Measurements from ENCODE around the gene FOXP1. TPM values are rescaled to one million over a fixed set of nuclear protein-coding genes. Genes with fewer than 3 reads are reported as not detected.

FOXP1 gene
- total and polyA plus RNA-seq, 12 donors: 4.8 to 56.0 (median 43.8) TPM

DNA sequence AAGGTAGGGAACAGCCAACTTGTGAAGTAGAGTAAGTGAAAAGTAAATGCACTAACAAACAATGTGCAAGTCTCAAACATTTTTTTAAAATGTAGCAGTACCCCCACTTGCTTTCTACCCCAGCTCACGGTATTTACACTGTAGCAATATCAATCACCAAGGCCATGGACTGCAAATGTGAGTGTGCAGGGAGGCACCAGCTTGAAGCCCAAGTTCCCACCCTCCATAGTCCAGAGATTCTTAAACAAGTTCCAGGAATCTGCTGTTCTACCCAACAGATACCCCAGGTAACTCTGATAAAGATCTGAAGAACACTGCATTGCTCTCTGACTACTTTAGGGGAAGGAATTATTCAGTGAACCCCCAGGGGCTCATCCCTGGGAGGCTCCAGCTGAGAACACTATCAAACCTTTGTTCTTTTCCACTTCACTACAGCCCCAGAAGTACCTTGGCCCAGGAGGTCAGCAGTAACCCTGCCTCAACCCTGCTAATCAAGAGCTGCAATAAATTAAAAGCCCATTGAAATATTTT lies 86.1 kb downstream of the FOXP1 start:
- H3K9me3 ChIP-seq: no peaks in the 10 kb centered on the region
- 92 to 95% methylated on average over 1 of the region's 1 CpG for WGBS, 2 donors
- H3K27me3 ChIP-seq: no peaks in the 10 kb centered on the region
- peaks cover 0 to 44% (median 40%) of the 10 kb centered on the region in 9 donors for H3K4me1 ChIP-seq
- peaks cover 0 to 10% (median 0%) of the 10 kb centered on the region in 9 donors for H3K36me3 ChIP-seq
- H3K4me3 ChIP-seq: no peak overlapping the region
- ATAC-seq (peak in 1 of 8 donors; percentile 29), DNase-seq (no peak)
- H3K27ac ChIP-seq: peak overlapping the region in 5 of 10 donors; percentile 25 to 80 (median 63)
- intact Hi-C loops (cut with DNase I): no loop called here
- TF ChIP-seq, protein P1, sequence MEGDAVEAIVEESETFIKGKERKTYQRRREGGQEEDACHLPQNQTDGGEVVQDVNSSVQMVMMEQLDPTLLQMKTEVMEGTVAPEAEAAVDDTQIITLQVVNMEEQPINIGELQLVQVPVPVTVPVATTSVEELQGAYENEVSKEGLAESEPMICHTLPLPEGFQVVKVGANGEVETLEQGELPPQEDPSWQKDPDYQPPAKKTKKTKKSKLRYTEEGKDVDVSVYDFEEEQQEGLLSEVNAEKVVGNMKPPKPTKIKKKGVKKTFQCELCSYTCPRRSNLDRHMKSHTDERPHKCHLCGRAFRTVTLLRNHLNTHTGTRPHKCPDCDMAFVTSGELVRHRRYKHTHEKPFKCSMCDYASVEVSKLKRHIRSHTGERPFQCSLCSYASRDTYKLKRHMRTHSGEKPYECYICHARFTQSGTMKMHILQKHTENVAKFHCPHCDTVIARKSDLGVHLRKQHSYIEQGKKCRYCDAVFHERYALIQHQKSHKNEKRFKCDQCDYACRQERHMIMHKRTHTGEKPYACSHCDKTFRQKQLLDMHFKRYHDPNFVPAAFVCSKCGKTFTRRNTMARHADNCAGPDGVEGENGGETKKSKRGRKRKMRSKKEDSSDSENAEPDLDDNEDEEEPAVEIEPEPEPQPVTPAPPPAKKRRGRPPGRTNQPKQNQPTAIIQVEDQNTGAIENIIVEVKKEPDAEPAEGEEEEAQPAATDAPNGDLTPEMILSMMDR (IDR thresholded peaks at IDR 0.05): no peak

DNA sequence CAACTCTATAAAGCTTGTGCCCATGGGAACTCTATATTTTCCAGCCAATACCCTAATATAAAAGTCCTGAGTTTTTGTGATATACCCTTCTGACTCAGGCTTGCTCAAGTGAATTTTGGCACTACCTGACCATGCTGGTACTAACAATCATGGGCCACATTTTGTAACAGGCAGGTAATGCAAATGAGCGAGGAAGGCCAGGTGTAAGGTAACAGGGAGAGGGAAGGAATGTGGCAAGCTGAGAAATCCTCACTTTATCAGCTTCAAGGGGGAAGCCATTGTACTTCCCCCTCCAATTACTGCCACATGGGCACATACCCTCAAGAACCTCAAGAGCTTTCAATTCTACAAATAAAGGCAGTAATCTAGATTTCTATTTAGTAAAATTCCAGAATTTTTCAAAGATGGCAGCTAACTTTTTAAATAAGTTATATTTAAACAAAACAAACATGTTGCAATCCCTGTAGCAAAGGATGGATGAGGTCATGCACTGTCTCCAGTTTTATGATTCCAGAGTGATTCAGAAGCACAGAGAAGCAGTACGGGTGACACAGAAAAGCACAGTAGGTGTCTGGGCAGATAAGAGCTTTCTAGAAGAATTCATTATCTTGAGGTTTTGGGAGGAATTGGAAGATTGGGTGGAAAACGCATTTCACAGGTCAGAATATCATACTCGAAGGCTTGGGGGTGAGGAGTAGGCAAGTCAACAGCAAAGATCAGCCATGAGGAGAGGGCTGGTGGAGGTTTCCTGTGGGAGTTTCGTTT lies 87.6 kb downstream of the FOXP1 start:
- ATAC-seq (peak in 6 of 8 donors; percentile 5 to 55 (median 36)), DNase-seq (no peak)
- H3K9me3 ChIP-seq: peaks cover 0 to 7% (median 0%) of the 10 kb centered on the region in 11 donors
- peak overlapping the region in 2 of 10 donors; percentile 9 to 25 for H3K4me3 ChIP-seq
- TF ChIP-seq, protein P1 (IDR thresholded peaks at IDR 0.05): no peak
- no peaks in the 10 kb centered on the region for H3K27me3 ChIP-seq
- H3K4me1 ChIP-seq: peaks cover 0 to 44% (median 40%) of the 10 kb centered on the region in 9 donors
- 81 to 87% methylated on average over 5 of the region's 5 CpGs for WGBS, 2 donors
- intact Hi-C loops (cut with DNase I): no loop called here
- H3K27ac ChIP-seq: peak overlapping the region in 6 of 10 donors; percentile 33 to 80 (median 50)
- peaks cover 0 to 24% (median 0%) of the 10 kb centered on the region in 9 donors for H3K36me3 ChIP-seq

DNA sequence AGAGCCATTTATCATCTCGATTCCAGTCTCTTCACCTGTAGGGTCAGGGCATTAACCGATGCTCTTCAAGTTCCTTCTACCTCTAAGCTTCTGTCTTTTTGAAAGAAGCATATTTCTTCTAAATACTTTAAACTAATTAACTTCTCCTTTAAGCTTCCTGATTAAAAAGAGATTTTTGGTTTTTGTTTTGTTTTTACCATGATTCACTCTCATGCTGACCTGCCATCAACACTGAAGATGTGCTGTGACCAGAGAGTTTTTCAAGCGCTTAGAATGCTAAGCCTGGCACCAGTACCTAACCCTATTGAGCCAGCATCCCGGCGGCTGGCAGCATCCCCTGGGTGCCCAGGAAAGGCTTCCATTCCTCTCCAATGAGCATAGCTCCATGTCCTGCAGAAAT lies 89.3 kb downstream of the FOXP1 start:
- Histone ChIP-seq H3K9me3 (peaks cover 0 to 8% (median 0%) of the 10 kb centered on the region in 11 donors), H3K4me1 (peaks cover 0 to 41% (median 36%) of the 10 kb centered on the region in 9 donors), H3K36me3 (peaks cover 0 to 25% (median 0%) of the 10 kb centered on the region in 9 donors), H3K27me3 (no peaks in the 10 kb centered on the region), H3K27ac (peak overlapping the region in 1 of 10 donors; percentile 63), H3K4me3 (no peak overlapping the region)
- DNase-seq (no peak), ATAC-seq (no peak)
- 94 to 95% methylated on average over 5 of the region's 5 CpGs for WGBS, 2 donors
- intact Hi-C loops (cut with DNase I): no loop called here
- TF ChIP-seq, protein P1 (IDR thresholded peaks at IDR 0.05): no peak

DNA sequence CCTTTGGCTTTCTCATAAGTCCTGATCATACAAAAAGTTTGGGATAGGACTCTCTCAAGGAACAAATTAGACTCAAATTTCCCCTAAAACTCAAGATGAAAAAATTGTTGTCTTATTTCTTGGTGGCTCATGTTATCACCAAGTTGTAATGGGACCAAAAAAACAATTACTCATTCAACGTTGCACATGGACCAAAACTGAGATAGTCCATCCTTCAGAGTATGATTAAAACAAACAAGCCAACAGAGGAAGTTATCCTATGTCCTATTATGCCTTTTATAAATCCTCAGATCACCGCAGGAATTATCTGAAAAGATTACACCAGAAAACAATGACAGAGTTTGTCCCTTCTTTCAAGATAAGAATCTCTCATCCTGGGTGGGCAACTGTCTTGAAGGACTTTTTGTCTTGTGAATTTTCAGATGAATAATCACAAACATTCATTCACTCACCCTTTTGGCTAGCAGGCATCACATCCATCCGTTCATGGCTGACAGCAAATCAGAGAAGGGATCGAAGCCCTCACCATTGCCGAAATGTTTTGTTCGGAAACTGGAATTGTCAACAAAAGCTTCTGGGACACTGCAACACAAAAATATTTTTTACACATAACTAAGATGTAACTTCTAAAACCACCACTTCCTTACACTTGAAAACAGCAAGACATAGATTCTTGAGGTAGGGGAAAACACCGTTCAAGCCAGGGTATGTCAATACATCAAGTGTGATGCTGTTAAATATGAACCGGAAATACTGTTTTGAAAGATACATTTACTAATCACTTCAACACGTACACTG lies 90.4 kb downstream of the FOXP1 start:
- Histone ChIP-seq H3K27me3 (no peaks in the 10 kb centered on the region), H3K9me3 (peaks cover 0 to 8% (median 0%) of the 10 kb centered on the region in 11 donors), H3K36me3 (peaks cover 0 to 25% (median 0%) of the 10 kb centered on the region in 9 donors), H3K4me1 (peaks cover 0 to 41% (median 25%) of the 10 kb centered on the region in 9 donors), H3K27ac (peak overlapping the region in 1 of 10 donors; percentile 63), H3K4me3 (peak overlapping the region in 1 of 10 donors; percentile 3)
- DNase-seq: no peak
- ATAC-seq: no peak
- intact Hi-C loops (cut with DNase I): no loop called here
- WGBS, 2 donors: 86 to 89% methylated on average over 9 of the region's 9 CpGs
- TF ChIP-seq, protein P1 (IDR thresholded peaks at IDR 0.05): no peak

Data from heart right ventricle (tissue), 16 donors.